Measurements from ENCODE around the gene KLK7.

KLK7 gene

DNA sequence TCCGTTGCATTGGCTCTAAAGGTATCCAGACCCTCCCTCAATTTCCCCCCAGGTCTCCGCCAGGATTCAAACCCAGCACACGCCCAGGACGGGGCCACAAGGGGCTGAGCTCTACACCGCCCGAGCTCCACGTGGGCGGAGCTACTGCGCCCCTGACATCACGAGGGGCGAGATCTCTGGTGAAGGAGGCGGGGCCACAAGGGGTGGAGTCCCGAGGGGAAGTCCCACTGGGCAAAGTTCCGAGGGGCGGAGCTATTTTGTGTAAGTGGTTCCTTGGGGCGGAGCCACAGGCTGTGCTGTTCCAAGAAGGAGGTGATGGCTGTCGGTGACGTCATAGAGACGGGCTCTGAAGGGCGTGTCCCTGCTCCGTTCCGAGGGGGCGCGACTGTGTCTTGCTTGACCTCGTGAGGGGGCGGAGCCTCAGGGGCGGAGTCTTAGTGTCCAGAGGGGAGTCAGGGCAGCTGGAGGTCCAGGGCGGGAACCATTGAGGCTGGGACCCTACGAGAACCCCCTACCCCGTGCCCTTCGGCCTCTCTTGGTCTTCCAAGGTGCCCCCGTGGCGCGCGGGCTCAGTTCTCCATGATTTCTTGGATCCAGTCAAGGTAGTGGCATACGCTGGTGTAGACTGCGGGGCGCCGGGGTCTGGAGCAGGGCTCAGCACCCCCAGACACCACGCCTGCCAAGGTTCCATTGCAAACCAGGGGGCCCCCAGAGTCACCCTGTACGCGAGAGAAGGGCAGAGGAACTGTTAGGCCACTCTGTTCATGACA, 19.0 kb upstream of the KLK7 start:
- peak; percentile 75 for DNase-seq (ENCODE audit: low read depth, low spot score)
- no peak for TF ChIP-seq ZNF274 (IDR thresholded peaks at IDR 0.05; ENCODE audit: low read depth, low read length)
- TF ChIP-seq SUZ12 (IDR thresholded peaks at IDR 0.05; ENCODE audit: extremely low read depth, insufficient read depth, insufficient read length): no peak
- peaks cover 6% of the 10 kb centered on the region for H3K4me1 ChIP-seq (ENCODE audit: insufficient read depth, insufficient read length)
- H3K36me3 ChIP-seq (ENCODE audit: insufficient read depth, insufficient read length, low read length): no peaks in the 10 kb centered on the region
- H3K4me3 ChIP-seq (ENCODE audit: insufficient read length, low read depth): peak overlapping the region; percentile 72
- H3K9me3 ChIP-seq (ENCODE audit: insufficient read depth, low read length): no peaks in the 10 kb centered on the region
- H3K9ac ChIP-seq (ENCODE audit: insufficient read length, low read depth): peak overlapping the region; percentile 81
- no peaks in the 10 kb centered on the region for H3K27me3 ChIP-seq (ENCODE audit: insufficient read depth, insufficient read length)

DNA sequence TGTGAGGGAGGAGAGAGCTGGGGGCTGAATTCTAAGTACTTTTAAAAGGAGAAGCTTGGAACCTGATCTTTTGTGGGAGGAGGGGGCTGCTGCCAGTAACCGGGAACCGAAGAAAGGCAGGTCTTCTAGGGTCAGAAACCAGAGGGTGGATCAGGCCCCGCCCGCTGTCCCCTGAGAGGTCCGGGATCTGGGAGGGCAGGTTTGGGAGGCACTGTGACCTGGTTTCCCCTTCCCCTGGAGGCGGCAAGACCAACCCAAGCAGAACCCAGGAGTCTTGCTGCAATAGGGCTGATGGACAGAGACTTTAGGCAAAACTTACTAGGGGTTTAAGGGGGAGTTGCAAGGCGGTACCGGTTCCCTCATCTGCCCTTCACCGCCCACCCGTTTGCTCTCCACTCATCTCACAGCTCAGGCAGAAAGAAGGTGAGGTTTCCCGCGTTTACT, 18.4 kb upstream of the KLK7 start:
- H3K4me3 ChIP-seq (ENCODE audit: insufficient read length, low read depth): peak overlapping the region; percentile 72
- TF ChIP-seq SUZ12 (IDR thresholded peaks at IDR 0.05; ENCODE audit: extremely low read depth, insufficient read depth, insufficient read length) (no peak), YY1 (IDR thresholded peaks at IDR 0.05; ENCODE audit: insufficient read depth, insufficient read length) (no peak), ZNF274 (IDR thresholded peaks at IDR 0.05; ENCODE audit: low read depth, low read length) (no peak)
- DNase-seq (ENCODE audit: low read depth, low spot score): no peak

DNA sequence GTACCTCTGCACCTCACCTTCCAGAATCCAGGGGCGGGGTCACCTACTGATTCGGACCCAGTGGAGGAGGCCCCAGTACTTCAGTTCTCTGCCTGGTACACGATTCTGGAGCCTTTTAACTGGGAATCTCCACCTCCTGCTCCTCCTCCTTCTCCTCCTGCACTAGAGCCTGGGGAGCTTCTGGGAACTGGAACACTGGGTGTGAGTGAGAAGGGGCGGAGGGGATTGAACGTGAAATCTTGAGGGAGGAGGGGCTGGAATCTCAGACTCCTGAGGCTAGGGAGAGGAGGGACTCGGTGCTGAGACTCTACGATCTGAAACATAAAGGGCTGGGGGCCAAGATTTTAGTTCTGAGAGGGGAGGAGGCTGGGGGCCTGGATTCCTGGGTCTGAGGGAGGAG, 17.8 kb upstream of the KLK7 start, which contains the start of gene KLK8:
Gene KLK8 (minus strand): TSS at position 90 of the 400 bp plus-strand sequence. CDS start 437 bp downstream, outside the sequence.
- Histone ChIP-seq H3K36me3 (ENCODE audit: insufficient read depth, insufficient read length, low read length) (no peaks in the 10 kb centered on the region), H3K27me3 (ENCODE audit: insufficient read depth, insufficient read length) (no peaks in the 10 kb centered on the region), H3K9ac (ENCODE audit: insufficient read length, low read depth) (peak within 1 kb of the TSS; percentile 81), H3K4me3 (ENCODE audit: insufficient read length, low read depth) (peak within 1 kb of the TSS; percentile 72), H3K9me3 (ENCODE audit: insufficient read depth, low read length) (no peaks in the 10 kb centered on the region), H3K4me1 (ENCODE audit: insufficient read depth, insufficient read length) (peaks cover 6% of the 10 kb centered on the region)
- no peak for DNase-seq (ENCODE audit: low read depth, low spot score)
- TF ChIP-seq ZNF274 (IDR thresholded peaks at IDR 0.05; ENCODE audit: low read depth, low read length) (no peak), SUZ12 (IDR thresholded peaks at IDR 0.05; ENCODE audit: extremely low read depth, insufficient read depth, insufficient read length) (no peak), YY1 (IDR thresholded peaks at IDR 0.05; ENCODE audit: insufficient read depth, insufficient read length) (no peak)

More for the DNA sequence above, 18.4 kb upstream of the KLK7 start:
- Histone ChIP-seq H3K4me1 (ENCODE audit: insufficient read depth, insufficient read length) (peaks cover 6% of the 10 kb centered on the region), H3K27me3 (ENCODE audit: insufficient read depth, insufficient read length) (no peaks in the 10 kb centered on the region), H3K36me3 (ENCODE audit: insufficient read depth, insufficient read length, low read length) (no peaks in the 10 kb centered on the region), H3K9me3 (ENCODE audit: insufficient read depth, low read length) (no peaks in the 10 kb centered on the region), H3K9ac (ENCODE audit: insufficient read length, low read depth) (peak overlapping the region; percentile 81)

DNA sequence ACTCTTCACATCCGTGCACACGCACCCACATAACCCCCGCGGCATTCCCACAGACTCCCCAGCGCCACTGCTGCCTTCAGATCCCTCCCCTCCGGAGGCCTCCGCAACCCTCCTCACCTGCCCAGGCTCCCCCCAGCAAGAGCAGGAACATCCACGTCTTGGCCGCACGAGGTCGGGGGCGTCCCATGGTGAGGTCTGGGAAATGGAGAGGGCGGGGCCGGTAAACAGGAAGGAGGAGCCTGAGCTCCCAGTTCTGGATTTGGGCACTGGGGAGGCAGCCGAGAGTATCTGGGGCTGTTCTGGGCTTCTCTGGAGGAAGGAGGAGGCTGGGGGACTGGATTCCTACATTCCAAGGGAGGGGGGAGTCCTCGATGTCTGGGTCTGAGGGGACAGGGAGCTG, 17.3 kb upstream of the KLK7 start:
- peak overlapping the region; percentile 81 for H3K9ac ChIP-seq (ENCODE audit: insufficient read length, low read depth)

DNA sequence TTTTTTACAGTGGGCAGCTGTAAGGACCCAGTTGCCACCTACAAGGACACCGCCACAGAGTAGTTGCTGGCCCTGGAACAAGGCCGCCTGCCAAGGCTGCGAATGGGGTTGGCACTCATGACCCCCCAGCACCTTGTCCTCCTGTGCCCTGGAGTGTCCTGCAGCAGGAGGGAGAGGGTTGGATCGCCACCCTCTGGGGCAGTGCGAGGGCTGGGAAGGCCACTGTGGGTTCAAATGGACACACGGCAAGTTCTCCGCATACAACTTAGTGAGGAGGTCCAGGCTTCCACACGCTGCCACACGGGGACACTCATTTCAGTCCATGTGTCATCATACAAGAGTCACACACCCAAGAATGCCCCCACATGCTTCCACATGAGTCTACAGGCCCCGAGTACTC, 16.7 kb upstream of the KLK7 start:
- Histone ChIP-seq H3K4me1 (ENCODE audit: insufficient read depth, insufficient read length) (peaks cover 6% of the 10 kb centered on the region), H3K27me3 (ENCODE audit: insufficient read depth, insufficient read length) (no peaks in the 10 kb centered on the region), H3K4me3 (ENCODE audit: insufficient read length, low read depth) (peak overlapping the region; percentile 72), H3K9ac (ENCODE audit: insufficient read length, low read depth) (peak overlapping the region; percentile 81), H3K9me3 (ENCODE audit: insufficient read depth, low read length) (no peaks in the 10 kb centered on the region), H3K36me3 (ENCODE audit: insufficient read depth, insufficient read length, low read length) (no peaks in the 10 kb centered on the region)
- TF ChIP-seq ZNF274 (IDR thresholded peaks at IDR 0.05; ENCODE audit: low read depth, low read length) (no peak), YY1 (IDR thresholded peaks at IDR 0.05; ENCODE audit: insufficient read depth, insufficient read length) (no peak), SUZ12 (IDR thresholded peaks at IDR 0.05; ENCODE audit: extremely low read depth, insufficient read depth, insufficient read length) (no peak)
- no peak for DNase-seq (ENCODE audit: low read depth, low spot score)

More for the DNA sequence above, 17.3 kb upstream of the KLK7 start:
- Histone ChIP-seq H3K27me3 (ENCODE audit: insufficient read depth, insufficient read length) (no peaks in the 10 kb centered on the region), H3K9me3 (ENCODE audit: insufficient read depth, low read length) (no peaks in the 10 kb centered on the region), H3K4me1 (ENCODE audit: insufficient read depth, insufficient read length) (peaks cover 6% of the 10 kb centered on the region), H3K4me3 (ENCODE audit: insufficient read length, low read depth) (peak overlapping the region; percentile 72), H3K36me3 (ENCODE audit: insufficient read depth, insufficient read length, low read length) (no peaks in the 10 kb centered on the region)
- no peak for DNase-seq (ENCODE audit: low read depth, low spot score)
- TF ChIP-seq ZNF274 (IDR thresholded peaks at IDR 0.05; ENCODE audit: low read depth, low read length) (no peak), YY1 (IDR thresholded peaks at IDR 0.05; ENCODE audit: insufficient read depth, insufficient read length) (no peak), SUZ12 (IDR thresholded peaks at IDR 0.05; ENCODE audit: extremely low read depth, insufficient read depth, insufficient read length) (no peak)

DNA sequence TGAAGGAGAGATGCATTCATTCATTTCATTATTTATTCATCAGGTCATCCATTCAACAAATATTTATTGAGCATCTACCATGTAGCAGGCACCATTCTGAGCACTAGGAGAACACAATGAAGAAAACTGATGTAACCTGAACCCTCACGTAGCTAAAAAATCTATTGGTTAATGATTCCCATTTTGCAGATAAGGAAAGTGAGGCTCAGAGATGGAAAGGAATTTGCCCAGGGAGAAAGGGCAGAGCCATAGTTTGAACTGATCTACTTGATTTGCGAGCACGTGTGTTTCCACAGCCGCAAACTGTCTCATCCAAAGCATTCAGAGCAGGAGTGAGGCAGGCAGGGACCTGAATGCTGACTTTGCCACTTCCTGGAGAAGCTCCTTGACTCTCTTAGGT, 15.0 kb upstream of the KLK7 start:
- TF ChIP-seq ZNF274 (IDR thresholded peaks at IDR 0.05; ENCODE audit: low read depth, low read length) (no peak), YY1 (IDR thresholded peaks at IDR 0.05; ENCODE audit: insufficient read depth, insufficient read length) (no peak), SUZ12 (IDR thresholded peaks at IDR 0.05; ENCODE audit: extremely low read depth, insufficient read depth, insufficient read length) (no peak)
- Histone ChIP-seq H3K36me3 (ENCODE audit: insufficient read depth, insufficient read length, low read length) (no peaks in the 10 kb centered on the region), H3K9ac (ENCODE audit: insufficient read length, low read depth) (no peak overlapping the region), H3K4me3 (ENCODE audit: insufficient read length, low read depth) (no peak overlapping the region), H3K27me3 (ENCODE audit: insufficient read depth, insufficient read length) (no peaks in the 10 kb centered on the region), H3K9me3 (ENCODE audit: insufficient read depth, low read length) (peaks cover 4% of the 10 kb centered on the region; the same call in 1 of the 2 replicates), H3K4me1 (ENCODE audit: insufficient read depth, insufficient read length) (peaks cover 6% of the 10 kb centered on the region)
- DNase-seq (ENCODE audit: low read depth, low spot score): no peak

DNA sequence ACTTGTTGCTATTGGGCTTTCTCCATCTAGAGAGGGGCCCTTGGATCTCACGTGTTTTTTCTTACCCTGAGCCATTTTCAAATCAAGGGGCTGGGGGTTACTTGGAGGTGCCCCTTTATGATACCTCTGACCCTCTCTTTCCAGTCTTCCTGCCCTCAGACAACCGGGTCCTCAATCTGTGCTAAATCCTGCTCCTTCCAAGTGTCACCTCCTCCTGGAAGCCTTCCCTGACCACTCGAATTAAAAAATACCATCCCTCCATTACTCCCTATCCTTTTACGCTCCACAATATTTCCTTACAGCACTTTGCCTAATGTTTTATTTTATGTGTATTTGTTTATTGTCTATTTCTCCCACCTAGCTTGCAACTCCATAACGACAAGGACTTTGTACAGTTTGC, 14.3 kb upstream of the KLK7 start:
- Histone ChIP-seq H3K4me3 (ENCODE audit: insufficient read length, low read depth) (no peak overlapping the region), H3K27me3 (ENCODE audit: insufficient read depth, insufficient read length) (no peaks in the 10 kb centered on the region), H3K9me3 (ENCODE audit: insufficient read depth, low read length) (peaks cover 4% of the 10 kb centered on the region; the same call in 1 of the 2 replicates), H3K4me1 (ENCODE audit: insufficient read depth, insufficient read length) (peaks cover 6% of the 10 kb centered on the region), H3K36me3 (ENCODE audit: insufficient read depth, insufficient read length, low read length) (no peaks in the 10 kb centered on the region), H3K9ac (ENCODE audit: insufficient read length, low read depth) (no peak overlapping the region)
- DNase-seq (ENCODE audit: low read depth, low spot score): no peak
- no peak for TF ChIP-seq YY1 (IDR thresholded peaks at IDR 0.05; ENCODE audit: insufficient read depth, insufficient read length)
- TF ChIP-seq ZNF274 (IDR thresholded peaks at IDR 0.05; ENCODE audit: low read depth, low read length): no peak
- TF ChIP-seq SUZ12 (IDR thresholded peaks at IDR 0.05; ENCODE audit: extremely low read depth, insufficient read depth, insufficient read length): no peak
